Measurements from ENCODE around the gene WSB2.
"Not testable (repeated sequence)": the region's sequence is repeated elsewhere in the genome, so short reads cannot be mapped to it uniquely, and the experiment has no call there.

Gene WSB2

DNA sequence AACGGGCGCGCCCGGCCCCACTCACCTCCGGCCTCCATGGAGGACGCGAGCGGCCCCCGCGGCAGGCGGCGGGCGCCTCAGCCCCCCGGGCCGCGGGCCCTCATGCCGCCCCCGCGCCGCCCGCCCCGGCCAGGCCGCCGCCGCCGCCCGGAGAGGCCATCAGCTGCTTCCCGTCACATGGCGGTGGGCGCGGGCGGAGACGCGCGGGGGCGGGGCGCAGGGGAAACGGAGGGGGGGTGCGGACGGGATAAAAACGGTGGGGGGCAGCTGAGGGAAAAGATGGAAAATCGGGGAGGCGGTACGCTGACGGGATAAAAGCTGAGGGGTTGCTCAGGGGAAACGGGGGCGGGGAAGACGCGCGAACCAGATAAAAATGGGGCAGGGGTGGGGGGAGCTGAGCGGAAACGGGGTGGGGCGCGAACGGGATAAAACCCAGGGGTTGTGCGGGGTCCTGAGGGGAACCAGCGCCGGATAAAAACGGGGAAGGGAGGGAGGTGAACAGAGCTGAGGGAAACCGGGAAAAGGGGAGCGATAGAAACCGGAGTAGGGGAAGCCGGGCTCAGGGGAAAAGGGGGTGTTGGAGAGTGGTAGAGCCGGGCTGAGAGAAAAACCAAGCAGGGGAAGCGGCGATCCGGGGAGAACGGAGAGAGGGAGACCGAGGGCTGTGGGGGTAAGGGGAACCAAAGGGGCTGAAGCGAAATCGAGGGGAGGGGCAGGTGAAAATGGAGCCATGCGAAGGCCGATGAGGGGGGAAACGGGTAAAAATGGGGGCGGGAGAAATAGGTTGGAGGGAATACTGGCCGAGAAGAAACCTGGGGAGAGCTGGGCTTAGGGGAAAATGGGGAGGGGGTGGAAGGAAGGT, at the start of gene WSB2:
TSS of gene WSB2 (minus strand) at position 169 of the 862 bp plus-strand sequence. CDS start at position 38, 131 bp downstream.
- H3K4me3 ChIP-seq (ENCODE audit: low read depth, low read length), result peak within 1 kb of the TSS; percentile 80

DNA sequence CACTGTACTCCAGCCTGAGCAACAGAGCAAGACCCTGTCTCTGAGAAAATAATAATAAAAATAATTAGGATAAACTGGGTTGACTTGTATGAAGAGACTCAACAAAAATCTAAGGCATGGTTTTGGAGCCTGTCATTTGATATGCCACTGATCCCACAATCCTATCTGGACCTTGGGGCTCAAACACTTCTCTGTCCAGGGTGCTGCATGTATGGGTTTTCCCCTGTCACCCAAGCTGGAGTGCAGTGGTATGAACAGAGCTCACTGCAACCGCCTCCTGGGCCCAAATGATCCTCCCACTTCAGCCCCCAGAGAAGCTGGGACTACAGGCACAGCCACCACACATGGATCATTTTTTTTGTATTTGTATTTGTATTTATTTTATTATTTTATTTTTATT, 48.1 kb upstream of the WSB2 start:
- H3K4me3 ChIP-seq (ENCODE audit: low read depth, low read length), result no peak overlapping the region

DNA sequence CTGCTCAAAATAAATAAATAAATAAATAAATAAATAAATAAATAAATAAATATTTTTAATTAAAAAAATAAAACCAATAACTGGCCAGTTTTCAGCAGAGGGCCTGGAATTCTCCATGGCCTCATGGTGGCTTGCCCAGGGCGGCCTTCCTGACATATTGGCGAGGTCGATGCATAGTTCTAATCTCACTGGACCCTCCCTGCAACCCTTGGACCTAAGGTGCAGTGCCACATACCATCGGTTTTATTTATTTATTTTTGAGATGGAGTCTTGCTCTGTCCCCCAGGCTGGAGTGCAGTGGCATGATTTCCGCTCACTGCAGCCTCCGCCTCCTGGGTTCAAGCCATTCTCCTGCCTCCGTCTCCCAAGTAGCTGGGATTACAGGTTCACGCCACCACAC, 46.7 kb upstream of the WSB2 start:
- H3K4me3 ChIP-seq (ENCODE audit: low read depth, low read length), result no peak overlapping the region

DNA sequence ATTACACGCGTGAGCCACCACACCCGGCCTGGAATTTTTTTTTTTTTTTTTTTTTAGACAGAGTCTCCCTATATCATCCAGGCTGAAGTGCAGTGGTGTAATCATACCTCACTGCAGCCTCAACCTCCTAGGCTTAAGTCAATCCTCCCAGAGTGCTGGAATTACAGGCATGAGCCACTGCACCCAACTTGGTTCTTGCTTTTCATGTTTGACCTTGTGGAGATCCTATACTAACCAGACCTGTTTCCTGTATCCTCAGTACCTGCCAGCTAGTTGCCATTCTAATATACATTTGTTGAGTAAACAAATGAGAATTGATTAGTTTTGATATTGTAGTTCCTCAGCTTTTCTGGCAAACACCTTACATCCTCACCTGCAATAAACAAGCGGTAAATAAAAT, 46.0 kb upstream of the WSB2 start:
- H3K4me3 ChIP-seq (ENCODE audit: low read depth, low read length), result no peak overlapping the region

DNA sequence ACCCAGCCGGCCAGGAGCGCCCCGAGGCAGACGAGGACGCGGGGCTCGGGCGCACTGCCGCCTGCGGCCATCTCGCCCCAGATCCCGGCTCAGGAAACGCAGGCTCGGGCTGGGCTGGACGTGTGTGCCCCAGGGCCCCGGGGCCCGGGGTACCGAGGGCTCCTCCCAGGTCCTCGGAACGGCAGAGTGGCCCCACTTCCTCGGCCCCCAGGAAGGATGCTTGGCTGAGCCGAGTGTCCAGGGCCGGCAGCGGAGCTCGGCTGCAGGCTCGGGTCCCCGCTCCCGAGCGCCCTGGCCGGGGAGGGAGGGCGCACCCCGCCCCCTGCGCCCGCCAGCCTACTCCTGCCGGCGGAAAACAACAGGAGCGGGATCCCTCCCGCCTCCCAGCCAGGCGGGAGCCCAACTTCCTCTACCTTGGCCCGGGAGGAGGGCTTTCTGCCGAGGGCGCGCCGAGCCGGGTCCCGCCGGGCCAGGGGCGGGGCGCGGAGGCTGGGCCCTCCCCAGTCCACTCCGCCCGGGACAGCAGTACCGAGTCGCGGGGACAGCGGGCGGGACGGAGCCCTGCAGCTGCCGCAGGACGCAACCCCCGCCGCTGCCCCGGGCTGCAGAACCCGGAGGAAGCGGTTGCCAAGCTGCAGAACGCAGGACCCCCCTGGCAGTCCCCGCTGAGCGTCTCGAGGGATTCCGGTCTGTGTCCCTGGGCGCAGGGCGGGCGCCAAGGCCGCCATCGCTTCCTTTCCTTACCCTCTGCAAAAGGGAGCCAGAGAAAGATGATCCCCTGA, 42.8 kb upstream of the WSB2 start, which contains the start of gene VSIG10:
TSS of gene VSIG10 (minus strand) at position 411 of the 782 bp plus-strand sequence. CDS start at position 71, 340 bp downstream.
- peak within 1 kb of the TSS; percentile 92 for H3K4me3 ChIP-seq (ENCODE audit: low read depth, low read length)

DNA sequence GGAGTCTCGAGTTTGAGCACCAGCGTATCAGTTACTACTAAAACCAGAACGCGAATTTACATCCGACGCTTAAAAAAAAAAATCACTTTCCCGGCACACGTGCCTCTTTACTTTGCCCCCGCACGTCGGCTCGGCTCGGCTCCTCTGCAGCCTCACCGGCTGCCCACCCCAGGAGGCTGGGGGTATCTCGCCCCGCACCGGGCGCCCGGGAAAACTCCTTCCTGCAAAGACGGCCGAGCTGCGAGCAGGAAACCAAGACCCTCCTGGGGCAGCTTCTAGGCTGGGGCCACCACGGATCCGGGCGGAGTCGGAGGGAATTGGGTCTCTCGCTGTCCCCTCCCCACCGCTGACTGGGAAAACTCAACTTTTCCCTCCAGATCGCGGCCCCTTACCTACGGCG, 42.2 kb upstream of the WSB2 start:
- H3K4me3 ChIP-seq (ENCODE audit: low read depth, low read length), result peak overlapping the region; percentile 92

DNA sequence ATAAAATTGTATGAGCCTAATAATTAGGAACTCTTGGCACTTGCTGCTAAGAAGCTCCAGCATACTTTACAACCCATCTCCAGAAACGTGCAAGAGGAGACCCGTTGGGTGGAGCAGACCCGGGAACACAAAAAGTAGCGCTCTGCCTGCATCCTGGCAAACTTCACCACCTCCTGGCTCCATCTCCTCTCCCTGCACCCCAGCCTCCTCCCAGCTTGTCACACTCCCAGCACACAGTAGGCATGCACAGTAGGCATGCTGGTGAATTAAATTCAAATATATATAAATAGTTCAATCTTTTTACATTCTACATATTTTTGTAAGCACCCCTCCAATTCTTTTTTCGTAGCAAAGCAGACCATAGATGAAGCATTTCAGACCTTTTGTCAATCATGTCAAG, 41.6 kb upstream of the WSB2 start:
- peak overlapping the region; percentile 92 for H3K4me3 ChIP-seq (ENCODE audit: low read depth, low read length)

DNA sequence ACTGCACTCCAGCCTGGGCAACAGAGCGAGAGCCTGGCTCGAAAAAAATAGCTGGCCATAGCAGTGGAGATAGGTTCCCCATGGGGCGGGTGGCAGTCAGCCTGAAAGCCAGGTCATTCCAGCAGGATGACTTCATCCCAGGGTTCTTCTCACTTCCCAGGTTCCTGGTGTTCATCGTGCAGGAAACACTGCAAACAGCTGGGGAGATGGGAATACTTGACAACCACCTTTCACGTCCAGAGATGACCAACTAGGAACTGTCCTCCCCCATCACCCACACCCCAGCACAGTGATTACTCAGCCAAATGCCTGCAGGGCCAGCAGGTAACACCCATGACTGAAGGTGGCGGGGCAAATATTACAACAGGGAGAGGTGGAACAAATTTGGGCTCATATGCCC, 41.1 kb upstream of the WSB2 start:
- peak overlapping the region; percentile 92 for H3K4me3 ChIP-seq (ENCODE audit: low read depth, low read length)

DNA sequence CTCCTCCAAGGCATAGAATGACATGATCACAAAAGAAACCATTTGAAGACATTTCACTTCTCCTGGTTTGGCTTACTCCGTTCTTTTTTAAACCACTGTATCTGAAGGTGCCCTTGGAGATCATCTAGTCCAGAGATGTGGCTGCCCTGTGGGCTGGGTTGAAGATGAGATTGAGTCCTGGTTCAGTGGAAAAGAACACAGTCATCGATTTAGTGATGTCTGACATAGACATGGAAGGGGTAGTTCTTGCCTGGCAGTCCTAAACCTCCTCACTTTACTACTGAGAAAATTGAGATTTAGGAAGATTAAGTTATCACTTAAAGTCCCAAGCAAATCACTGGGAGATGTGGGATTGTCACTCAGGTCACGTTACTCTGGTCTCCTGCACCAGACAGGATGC, 40.1 kb upstream of the WSB2 start:
- H3K4me3 ChIP-seq (ENCODE audit: low read depth, low read length), result no peak overlapping the region

DNA sequence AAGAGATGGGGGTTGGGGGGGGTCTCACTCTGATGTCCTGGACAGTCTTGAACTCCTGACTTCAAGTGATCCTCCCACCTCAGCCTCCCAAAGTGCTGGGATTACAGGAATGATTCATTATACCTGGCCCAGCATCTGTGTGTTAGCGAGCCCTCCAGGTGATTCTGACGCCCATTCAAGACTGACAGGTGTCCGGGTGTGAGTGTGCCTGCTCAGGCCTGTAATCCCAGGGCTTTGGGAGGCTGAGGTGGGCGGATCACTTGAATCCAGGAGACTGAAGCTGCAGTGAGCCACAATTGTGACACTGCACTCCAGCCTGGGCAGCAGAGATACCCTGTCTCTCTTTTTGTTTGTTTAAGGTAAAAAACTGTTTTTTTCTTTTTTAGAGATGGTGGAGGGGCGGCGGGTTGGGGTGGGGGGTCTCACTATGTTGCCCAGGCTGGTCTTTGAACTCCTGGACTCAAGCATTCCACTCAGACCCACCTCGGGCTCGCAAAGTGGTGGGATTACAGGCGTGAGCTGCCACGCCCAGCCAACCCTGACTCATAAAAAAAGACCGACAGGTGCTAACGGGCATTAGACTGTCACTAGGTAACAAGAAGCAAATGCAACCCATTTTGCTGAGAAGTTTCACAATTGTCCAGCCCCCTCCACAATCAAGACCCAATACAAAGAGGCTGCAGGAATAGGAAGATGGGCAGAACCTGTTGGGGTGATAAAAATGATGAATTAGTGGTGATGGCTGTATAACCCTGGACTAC, 38.1 kb upstream of the WSB2 start:
- H3K4me3 ChIP-seq (ENCODE audit: low read depth, low read length), result no peak overlapping the region

DNA sequence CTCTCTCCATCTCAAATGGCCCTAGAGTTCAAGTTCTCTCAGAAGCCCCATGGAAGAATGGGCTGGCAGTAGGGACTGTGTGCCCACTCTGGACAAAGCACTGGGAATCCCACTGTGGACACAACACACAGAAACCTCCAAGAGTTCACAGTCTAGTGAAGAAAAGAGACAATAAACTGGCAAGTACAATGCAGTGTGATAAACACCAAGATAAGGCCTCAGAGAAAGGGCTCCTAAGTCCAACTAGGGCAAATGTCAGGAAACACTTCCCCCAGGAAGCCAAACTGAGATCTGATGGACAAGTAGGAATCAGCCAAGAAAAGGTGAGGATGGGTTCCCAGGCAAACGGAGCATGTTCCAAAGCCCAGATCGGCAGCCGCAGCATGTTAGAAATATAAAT, 37.4 kb upstream of the WSB2 start:
- no peak overlapping the region for H3K4me3 ChIP-seq (ENCODE audit: low read depth, low read length)

DNA sequence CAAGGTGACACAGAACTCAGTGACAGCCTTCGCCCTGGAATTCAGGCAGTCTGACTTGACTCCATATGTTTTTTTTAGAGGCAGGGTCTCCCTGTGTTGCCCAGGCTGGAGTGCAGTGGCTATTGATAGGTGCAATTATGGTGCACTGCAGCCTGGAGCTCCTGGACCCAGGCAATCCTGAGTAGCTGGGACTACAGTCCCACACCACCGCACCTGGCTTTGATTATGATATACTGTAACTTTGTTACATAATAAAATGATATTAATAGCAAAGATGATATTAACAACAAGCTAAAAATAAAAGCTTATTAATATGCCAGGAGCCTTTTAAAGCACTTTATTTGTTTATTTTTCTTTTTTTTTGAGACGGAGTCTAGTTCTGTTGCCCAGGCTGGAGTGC, 33.1 kb upstream of the WSB2 start:
- no peak overlapping the region for H3K4me3 ChIP-seq (ENCODE audit: low read depth, low read length)

DNA sequence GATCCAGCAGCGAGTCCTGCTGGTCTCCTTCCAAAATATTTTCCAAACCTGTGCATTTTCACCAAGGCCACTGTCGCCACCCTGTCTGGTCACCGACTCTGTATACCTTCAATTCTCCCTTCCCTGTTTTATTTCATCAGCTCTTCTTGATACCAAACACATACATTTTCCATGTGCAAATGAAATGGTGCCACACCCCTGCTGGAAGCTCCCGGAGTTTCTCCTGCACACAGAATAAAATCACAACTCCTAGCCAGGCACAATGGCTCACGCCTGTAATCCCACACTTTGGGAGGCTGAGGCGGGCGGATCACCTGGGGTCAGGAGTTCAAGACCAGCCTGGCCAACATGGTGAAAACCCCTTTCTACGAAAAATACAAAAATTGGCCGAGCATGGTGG, 28.8 kb upstream of the WSB2 start:
- no peak overlapping the region for H3K4me3 ChIP-seq (ENCODE audit: low read depth, low read length)

DNA sequence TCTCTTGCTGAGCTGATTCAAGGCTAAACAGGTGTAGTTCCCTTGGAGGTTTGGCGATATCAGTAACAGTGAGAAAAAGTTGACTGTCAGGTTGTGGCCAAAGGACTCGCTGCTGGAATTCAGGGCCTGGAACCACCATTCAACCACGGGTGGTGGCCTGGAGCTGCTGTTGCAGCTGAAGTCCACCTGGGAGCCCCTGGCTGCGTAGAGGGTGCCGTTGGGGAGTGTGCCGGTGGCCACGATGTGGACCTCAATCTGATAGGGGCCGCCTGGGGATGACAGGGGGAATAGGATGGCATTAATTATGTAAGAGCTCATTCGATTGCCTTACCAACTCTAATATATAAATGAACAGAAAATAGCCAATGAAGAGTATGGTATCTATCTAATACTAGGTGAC, 21.2 kb upstream of the WSB2 start:
- no peak overlapping the region for H3K4me3 ChIP-seq (ENCODE audit: low read depth, low read length)

DNA sequence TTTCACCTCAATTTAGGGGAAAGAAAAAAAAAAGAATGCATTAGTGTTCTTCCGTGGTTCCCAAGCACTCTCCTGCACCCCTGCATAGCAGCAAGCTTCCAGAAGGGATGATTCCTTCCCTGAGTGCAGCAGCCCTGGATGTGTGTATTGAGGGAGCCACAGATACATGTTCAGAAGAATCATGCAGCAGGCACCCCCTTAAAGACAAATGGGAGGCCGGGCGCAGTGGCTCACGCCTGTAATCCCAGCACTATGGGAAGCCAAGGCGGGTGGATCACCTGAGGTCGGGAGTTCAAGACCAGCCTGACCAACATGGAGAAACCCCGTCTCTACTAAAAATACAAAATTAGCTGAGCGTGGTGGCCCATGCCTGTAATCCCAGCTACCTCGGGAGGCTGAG, 20.5 kb upstream of the WSB2 start:
- not testable (repeated sequence) for H3K4me3 ChIP-seq (ENCODE audit: low read depth, low read length)

DNA sequence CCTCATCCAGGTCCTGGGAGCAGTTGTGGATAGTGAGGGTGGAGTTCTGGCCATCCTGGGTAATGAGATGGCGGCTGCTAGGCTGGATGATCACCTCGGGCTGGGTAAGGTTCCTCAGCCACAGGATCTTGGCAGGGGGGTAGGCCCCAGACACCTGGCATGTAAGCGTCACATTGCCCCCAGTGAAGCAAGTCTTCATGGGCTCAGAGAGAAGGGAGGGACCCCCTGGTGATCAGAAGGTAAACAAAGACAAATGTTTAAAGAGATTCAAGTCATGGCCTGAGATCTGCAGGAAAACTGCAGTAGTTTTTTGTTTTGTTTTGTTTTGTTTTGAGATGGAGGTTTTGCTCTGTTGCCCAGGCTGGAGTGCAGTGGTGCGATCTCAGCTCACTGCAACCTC, 12.8 kb upstream of the WSB2 start:
- no peak overlapping the region for H3K4me3 ChIP-seq (ENCODE audit: low read depth, low read length)

DNA sequence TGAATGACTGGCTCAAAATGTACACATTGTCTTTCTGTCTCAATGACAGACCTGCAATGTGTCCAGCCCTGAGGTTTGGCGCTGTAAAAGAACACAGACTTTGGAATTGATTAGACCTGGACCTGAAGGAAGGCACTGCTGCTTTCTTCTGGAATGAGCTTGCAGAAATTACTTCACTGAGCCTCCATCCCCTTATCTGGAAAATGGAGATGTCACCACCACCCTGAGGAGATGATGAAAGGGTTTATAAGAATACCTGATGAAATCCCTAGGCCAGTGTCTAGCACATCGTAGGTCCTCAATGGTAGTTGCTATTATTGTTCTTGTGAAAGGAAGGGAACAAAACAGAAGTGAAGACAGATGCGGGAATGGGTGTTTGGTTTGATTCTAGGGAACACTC, 9.7 kb upstream of the WSB2 start:
- no peak overlapping the region for H3K4me3 ChIP-seq (ENCODE audit: low read depth, low read length)

DNA sequence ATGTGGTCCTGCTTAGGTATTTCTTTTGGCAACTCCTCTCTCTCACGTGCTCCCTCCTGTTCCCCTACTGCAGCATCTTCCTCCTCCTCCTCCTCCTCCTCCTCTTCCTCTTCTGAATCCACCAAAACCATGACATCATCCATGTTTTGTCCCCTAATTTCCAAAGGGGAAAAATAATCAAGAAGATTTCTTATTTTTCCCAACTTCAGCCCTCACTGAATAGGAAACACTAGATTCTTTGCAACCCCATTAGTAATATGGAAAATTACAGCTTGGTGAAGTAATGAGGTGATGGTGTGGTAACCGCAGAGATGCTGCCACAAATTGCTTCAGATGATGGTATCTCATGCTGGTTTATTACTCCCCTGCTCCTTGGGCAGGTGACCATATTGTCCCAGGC, 7.5 kb upstream of the WSB2 start:
- no peak overlapping the region for H3K4me3 ChIP-seq (ENCODE audit: low read depth, low read length)

DNA sequence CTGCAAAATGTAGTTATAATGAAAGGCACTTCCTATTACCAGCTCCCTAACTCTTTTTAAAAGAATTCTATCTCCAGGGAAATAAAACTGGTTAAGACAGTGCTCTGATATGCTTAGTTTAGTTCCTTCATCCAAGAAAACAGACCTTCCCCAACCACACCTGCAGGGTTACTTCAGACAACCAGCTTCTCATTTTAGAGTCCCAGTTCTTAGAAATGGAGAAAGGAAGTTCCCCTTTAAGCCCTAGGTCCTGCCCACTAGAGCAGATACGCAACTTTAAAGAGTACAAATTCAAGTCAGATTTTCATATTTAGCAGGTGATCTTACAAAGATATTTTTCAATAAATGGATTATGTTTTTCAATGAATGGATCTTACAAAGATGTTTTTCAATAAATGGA, 4.4 kb upstream of the WSB2 start:
- no peak overlapping the region for H3K4me3 ChIP-seq (ENCODE audit: low read depth, low read length)

DNA sequence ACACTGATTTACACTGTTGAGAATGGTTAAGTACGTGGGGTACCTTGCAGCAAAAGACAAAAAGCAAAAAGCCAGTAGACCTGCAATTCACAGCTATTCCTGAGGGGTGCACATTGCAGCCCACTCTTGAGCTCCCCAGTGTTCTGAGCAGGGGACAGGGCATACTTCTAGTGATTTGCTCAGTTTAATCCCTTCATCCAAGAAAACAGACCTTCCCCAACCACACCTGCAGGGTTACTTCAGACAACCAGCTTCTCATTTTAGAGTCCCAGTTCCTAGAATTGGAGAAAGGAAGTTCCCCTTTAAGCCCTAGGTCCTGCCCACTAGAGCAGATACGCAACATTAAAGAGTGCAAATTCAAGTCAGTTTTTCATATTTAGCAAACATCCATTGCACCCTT, 3.6 kb upstream of the WSB2 start:
- no peak overlapping the region for H3K4me3 ChIP-seq (ENCODE audit: low read depth, low read length)

DNA sequence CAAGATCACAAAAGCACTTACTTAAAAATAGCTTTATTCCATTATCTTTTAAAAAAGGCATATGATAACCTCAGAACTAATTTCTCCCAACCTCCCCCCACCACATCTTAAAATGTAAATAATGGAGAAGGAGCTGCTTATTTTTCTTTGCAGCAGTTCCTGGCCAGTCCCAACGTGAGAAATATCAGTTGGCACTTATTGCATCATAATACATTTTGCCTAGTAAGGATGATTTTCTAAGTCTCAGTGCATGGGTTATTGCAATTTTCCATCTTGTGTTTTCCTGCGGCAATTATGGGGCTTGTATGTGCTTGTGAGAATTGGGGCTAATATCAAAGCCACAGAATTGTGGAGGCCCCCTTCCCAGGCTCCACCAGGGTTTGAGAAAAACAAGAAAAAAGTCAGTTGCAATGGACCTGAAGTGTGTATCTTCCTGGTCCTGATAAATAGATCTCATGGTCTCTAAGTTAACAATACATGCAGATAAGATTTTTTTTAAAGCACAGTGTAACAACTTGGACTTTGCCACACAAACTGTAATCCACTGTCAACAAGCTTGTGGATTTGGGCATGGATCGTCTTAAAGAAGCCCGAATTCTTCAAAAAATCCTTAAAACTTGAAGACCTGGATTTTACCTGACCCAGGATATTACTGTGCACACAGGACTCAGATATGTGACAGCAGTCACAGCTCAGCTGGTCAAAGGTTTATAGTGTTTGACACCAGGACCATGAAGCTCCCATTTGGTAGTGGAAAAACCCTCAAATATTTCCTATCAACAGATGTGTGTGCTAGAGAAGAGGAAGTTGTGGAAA, 2.8 kb upstream of the WSB2 start:
- H3K4me3 ChIP-seq (ENCODE audit: low read depth, low read length), result no peak overlapping the region
